ENCODE data around the gene AP2A2. TPM values are rescaled to one million over a fixed set of nuclear protein-coding genes. Genes with fewer than 3 reads are reported as not detected.
"Not testable (repeated sequence)": the region's sequence is repeated elsewhere in the genome, so short reads cannot be mapped to it uniquely, and the experiment has no call there.

Gene AP2A2
- total RNA-seq, 2 donors from 2014 or later = 58.1 to 58.6 TPM

DNA sequence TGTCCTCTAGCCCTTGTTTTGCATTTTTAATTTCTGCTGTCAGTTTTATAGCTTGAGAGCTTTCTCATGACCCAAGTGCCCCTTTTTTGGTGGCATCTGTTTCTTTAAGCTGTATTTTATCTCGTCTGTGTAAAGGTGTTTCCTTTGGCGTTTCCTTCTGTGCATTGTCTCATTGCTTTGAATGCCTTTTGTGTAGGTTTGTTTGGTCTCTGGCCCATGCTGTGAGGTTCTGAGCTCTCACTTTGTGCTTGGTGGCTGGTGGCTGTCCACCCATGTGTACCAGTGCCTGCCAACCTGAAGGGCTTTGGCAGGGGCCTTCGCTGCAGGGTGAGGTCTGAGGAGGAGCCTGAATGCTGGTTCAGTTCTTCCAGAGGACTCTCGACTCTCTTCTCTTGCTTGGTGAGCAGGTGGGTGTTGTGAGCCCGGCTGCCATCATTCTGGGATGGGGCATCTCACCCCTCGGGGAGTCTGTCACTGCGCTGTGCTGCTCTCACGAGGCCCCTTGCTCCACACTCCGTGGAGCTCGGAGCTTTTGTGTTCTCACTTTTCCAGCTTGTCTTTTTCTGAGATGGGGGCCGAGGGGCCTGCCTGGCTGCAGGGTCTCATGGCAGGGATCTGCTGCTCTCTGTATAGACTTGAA lies 14.9 kb downstream of the AP2A2 start:
- DNase-seq (no peak), ATAC-seq (no peak)
- intact Hi-C loops (cut with DNase I) = no loop called here

DNA sequence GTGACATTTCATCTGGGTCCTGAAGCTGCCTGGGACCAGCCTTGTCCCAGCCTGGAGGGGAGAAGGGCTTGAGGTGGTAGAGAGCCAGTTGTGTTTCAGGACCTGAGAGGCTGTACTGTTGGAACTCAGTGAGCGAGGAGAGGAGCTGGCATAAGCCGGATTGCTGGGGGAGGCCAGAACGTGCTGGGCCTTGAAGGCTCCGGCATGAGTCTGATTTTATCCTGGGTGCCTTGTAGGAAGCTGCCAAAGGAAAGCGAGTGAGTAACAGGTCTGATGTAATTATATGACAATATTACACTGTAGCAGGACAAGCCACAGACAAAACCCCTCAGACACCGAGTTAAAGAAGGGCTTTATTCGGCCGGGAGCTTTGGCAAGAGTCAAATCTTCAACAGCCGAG lies 17.2 kb downstream of the AP2A2 start:
- peak; percentile 45 to 57 for ATAC-seq
- DNase-seq = no peak
- intact Hi-C loops (cut with DNase I) = no loop called here

DNA sequence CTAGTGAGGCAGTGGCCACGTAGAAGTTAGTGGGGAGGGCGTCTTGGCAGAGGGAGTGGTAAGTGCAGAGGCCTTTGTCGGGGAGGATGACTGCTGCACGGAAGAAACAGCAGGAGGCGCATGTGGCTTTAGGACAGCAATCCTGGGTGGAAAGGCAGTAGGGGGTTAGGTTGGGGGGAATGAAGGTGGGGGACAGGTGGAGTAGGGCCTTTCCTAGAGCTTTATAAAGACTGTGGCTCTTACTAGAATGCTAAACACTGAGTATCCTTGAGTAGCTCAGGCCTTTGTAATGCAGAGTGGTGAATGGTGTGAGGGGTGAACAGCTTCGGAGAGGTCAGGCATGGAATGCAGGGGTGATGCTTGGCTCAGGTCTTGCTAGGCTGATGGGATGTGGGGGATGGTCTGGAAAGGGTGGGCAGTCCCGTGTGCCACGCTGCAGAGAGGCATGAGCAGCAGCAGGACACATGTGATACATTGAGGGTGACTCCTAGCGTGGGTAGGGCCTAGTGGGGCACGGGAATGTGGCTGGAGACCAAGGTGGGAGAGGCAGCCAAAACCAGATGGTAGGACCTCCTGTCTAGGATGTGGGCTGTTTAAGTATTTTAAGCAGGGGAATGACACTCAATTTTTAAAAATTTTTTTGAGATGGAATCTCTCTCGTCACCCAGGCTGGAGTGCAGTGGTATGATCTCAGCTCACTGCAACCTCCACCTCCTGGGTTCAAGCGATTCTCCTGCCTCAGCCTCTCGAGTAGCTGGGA lies 19.2 kb downstream of the AP2A2 start:
- ATAC-seq (peak; percentile 23 to 33), DNase-seq (no peak)
- intact Hi-C loops (cut with DNase I) = no loop called here

DNA sequence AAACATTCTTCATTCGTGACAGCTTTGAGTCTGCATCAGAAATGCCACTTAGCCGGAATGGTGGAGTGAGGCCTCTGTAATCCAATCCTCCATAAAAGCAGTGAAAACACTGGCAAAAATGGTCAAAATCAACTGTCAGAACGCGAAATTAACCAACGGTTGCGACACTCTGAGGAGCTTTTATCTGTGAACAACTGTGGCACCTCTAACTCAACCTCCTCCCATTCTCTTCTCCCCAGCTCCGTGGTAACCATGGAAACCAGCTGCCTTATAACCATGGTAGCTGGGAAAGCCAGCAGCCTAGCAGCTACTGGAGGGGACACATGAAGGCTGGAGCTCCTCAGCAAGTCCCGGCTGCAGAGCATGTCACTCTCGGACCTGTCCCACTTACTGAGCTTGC lies 20.3 kb downstream of the AP2A2 start:
- intact Hi-C loops (cut with DNase I) = no loop called here
- ATAC-seq (no peak), DNase-seq (no peak)

- intact Hi-C loops (cut with DNase I) = no loop called here
- ATAC-seq (no peak), DNase-seq (no peak)
Measured at GRCh38 chr11:947744-948143, 22.1 kb downstream of the AP2A2 start.

DNA sequence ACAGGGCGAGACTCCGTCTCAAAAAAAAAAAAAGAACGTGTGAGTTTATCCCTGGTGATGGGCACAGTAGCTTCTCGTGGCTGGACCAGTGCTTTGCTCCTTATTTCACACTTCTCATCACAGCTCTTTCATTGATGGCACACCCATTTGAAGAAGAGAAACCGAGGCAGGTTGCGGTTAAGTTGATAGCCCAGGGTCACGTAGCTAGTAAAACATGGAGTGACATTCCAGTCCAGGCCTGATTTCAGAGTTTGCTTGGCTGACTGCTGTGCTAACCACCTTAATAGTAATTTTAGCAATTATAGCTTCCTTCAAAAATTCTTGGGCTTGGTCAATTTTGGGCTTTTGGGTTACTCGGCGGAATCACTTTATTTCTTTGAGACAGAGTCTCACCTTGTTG lies 25.8 kb downstream of the AP2A2 start:
- ATAC-seq (no peak), DNase-seq (no peak)
- intact Hi-C loops (cut with DNase I) = no loop called here

DNA sequence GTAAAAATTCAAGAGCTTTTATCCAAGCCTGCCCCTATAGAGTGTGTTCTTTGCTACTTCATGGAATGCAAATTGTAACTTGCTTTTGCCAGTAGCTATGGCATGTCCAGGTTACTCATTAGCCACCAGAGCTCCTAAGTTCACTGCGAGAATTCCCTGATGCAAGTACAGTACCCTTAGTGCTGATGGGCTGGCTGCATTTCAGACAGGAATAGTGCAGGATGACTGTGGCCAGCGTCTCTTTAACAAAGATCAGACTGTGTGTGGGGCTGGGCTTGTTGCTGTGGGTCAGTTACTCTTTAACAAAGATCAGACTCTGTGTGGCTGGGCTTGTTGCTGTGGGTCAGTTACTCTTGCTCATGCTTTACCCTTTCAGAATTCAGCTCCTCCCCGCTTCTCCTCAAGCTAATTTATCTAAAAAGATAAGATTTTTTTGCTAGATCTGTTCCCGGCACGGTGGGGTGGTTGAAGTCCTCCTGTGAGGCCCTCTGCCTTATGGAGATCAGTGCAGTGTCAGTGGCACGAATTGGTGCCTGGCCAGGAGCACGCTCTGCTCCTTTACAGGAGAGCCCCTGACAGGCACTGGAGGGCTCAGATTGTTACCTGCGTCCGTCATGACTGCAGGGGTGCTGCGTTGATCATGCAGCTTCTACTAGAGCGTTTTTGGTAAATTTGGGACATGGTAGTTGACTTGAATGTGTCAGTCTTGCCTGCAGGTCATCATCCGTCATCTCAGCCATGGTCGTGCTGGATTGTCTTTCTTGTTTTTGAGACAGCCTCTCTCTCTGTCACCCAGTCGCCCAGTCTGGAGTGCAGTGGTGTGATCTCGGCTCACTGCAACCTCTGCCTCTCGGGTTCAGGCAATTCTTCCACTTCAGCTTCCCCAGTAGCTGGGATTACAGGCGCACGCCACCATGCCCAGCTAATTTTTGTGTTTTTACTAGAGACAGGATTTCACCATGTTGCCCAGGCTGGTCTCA lies 27.0 kb downstream of the AP2A2 start:
- intact Hi-C loops (cut with DNase I) = no loop called here
- ATAC-seq (peak; percentile 55 to 61), DNase-seq (no peak)

GRCh38 chr11:953512-953911 lies 27.8 kb downstream of the AP2A2 start:
- DNase-seq (no peak), ATAC-seq (peak in 1 of 2 donors; percentile 30)
- intact Hi-C loops (cut with DNase I) = no loop called here

DNA sequence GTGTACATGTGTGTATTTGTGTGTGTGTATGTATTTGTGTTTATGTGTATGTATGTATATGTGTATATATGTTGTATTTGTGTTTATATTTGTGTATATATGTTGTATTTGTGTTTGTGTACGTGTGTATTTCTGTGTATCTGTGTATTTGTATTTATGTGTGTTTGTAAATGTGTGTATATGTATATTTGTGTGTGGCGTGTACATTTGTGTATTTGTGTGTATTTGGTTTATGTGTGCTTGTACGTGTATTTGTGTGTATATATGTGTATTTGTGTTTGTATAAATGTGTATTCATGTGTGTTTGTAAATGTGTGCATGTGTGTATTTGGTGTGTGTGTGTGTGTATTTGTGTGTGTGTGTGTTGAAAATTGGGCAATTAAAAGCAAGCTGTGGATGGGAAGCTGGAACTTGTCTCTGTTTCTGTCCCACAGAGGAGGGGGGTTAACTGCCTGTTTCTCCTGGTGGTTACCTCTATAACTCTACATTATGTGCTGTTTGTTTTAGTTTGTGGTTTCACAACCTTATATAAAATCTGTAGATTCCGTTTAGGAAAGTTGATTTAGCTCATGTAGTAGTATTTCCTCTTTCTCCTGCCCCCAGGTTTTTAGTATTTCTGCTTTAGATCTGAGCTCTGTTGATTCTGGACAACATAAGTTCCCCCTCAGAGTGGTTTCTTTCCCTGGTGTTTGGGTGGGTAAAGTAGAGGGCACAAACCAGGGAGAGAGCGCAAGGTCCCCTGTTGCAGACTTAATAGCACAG lies 28.9 kb downstream of the AP2A2 start:
- no peak for ATAC-seq
- DNase-seq = no peak
- intact Hi-C loops (cut with DNase I) = no loop called here

DNA sequence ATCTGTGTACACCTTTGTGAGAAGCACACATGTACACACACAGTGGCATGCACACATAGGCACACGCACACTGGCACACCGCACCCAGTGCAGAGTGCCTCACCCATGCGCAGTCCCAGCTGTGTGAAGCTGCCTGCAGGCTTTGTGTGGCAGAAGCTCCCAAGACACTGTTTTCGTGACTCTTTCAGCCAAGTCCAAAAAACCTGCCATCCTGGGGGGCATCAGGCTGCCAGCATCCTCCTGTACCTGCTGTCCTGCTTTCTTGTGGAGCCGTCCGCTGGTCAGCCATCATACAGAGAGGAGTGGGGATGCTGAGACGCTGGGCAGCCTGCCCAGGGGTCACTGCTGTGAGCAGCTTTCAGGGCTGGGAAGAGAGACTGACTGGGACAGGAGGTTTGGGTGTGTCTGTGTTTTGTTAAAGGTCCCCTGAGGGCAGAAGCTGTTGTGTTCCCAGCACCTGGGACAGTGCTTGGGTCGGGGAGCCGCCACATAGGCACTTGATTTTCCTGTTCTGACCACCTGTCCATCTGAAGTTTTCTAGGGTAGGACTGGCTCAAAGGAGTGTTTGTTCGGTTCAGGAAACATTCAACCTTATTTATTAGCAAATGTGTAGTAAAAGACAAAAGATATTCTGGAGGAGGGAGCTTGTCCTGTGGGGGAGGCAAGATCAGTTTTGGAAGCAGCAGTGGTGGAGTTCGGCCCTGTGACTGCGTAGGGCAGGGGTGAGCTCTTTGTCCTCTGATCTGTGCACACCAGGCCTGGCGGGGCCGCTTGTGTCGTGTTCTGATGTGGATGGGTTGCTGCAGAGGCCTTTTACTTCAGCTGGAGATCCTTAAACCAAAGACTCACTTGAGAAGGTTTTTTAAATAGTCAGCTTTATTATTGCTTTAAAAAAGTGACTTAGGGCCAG lies 29.7 kb downstream of the AP2A2 start:
- intact Hi-C loops (cut with DNase I) = no loop called here
- no peak for DNase-seq
- no peak for ATAC-seq

DNA sequence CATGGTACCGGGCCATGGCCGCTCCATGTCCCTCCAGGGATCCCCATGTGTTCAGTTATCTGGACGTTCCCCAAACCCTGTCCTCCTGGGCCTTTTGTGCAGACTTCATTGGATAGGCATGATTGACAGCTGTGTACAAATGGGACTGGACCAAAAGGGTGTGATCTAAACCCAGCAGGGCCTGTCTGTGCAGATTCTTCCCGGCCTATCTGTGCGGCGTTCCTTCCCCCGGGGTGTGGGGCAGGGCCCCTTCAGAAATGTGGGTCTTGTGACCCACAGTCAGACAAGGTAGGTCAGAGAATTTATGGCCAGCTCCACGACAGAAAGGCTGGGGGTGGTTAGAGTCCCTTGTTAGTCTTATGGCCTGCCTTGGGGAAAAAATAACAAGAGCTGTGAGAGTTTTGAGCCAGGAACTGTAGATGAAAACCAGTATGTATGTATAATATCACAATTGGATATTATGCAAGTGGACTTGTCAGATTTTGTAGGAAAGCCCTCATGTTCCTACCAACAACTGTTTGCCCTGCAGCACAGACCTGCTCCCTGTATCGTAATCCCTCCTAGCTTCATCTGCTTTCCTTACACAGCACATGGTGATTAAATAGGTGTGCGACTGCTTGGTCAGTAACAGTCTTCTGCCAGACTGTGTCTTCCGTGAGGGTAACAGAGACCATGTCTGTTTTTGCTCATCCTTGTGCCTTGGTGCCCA lies 31.7 kb downstream of the AP2A2 start:
- peak; percentile 3 for DNase-seq
- intact Hi-C loops (cut with DNase I) = no loop called here
- ATAC-seq = no peak

GRCh38 chr11:958101-958500 lies 32.4 kb downstream of the AP2A2 start:
- DNase-seq (no peak), ATAC-seq (no peak)
- intact Hi-C loops (cut with DNase I) = no loop called here

GRCh38 chr11:959027-959426 lies 33.4 kb downstream of the AP2A2 start:
- ATAC-seq = no peak
- no peak for DNase-seq
- intact Hi-C loops (cut with DNase I) = no loop called here

DNA sequence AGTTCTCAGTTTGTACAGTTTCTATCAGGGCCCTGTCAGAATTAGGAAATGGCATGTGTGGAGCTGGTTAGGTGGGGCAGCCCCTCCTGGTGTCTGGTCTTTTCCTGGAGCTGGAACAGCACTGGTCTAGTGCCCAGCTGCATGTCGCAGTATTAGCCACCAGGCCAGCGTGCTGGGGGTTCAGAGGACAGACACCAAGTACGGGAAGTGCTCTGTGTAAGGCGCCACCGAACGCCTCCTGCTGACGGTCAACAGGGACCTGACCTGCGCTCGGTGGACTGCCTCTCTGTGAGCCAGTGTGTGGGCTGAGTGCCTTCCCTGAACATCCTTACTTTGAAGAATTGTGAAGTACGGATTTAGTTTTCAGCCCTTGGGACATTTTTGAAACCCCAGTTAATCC lies 33.9 kb downstream of the AP2A2 start:
- ATAC-seq (no peak), DNase-seq (peak; percentile 15)
- intact Hi-C loops (cut with DNase I) = no loop called here

DNA sequence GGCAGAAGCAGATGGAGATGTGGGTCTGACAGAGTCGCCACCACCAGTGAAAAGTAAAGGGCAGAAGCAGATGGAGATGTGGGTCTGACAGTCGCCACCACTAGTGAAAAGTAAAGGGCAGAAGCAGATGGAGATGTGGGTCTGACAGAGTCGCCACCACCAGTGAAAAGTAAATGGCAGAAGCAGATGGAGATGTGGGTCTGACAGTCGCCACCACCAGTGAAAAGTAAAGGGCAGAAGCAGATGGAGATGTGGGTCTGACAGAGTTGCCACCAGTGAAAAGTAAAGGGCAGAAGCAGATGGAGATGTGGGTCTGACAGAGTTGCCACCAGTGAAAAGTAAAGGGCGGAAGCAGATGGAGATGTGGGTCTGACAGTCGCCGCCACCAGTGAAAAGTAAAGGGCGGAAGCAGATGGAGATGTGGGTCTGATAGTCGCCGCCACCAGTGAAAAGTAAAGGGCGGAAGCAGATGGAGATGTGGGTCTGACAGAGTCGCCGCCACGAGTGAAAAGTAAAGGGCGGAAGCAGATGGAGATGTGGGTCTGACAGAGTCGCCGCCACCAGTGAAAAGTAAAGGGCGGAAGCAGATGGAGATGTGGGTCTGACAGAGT lies 35.7 kb downstream of the AP2A2 start:
- intact Hi-C loops (cut with DNase I); ATAC-seq; DNase-seq: not testable (repeated sequence)

DNA sequence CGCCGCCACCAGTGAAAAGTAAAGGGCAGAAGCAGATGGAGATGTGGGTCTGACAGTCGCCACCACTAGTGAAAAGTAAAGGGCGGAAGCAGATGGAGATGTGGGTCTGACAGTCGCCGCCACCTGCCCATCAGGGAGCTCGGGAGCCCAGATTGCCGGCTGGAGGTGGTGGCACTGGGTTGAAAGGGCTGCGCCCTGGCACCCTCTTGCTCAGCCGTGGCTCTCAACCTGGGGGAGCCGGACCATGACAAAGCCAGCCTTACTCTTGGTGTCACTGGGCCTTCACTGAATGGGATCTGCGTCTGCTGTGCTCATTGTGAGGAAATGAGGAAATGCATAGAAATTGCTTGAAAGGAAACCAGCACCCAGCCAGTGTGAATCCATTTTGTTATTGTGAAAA lies 36.3 kb downstream of the AP2A2 start:
- DNase-seq (no peak), ATAC-seq (no peak)
- intact Hi-C loops (cut with DNase I) = no loop called here

GRCh38 chr11:962688-963087 lies 37.0 kb downstream of the AP2A2 start:
- ATAC-seq (no peak), DNase-seq (no peak)
- intact Hi-C loops (cut with DNase I) = no loop called here

Measured in left cardiac atrium (tissue), 4 donors.